ENCODE measurements around the gene ZBP1.

The ZBP1 gene

GRCh38 chr20:57571782-57572416 is 48.3 kb downstream of the ZBP1 start:
- TF ChIP-seq, protein P1, sequence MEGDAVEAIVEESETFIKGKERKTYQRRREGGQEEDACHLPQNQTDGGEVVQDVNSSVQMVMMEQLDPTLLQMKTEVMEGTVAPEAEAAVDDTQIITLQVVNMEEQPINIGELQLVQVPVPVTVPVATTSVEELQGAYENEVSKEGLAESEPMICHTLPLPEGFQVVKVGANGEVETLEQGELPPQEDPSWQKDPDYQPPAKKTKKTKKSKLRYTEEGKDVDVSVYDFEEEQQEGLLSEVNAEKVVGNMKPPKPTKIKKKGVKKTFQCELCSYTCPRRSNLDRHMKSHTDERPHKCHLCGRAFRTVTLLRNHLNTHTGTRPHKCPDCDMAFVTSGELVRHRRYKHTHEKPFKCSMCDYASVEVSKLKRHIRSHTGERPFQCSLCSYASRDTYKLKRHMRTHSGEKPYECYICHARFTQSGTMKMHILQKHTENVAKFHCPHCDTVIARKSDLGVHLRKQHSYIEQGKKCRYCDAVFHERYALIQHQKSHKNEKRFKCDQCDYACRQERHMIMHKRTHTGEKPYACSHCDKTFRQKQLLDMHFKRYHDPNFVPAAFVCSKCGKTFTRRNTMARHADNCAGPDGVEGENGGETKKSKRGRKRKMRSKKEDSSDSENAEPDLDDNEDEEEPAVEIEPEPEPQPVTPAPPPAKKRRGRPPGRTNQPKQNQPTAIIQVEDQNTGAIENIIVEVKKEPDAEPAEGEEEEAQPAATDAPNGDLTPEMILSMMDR (conservative IDR thresholded peaks at IDR 0.05; ENCODE audit: low read depth, low read length): no peak
- DNase-seq (ENCODE audit: low read depth): no peak
- H3K4me3 ChIP-seq (ENCODE audit: low read depth, low read length): no peak overlapping the region

DNA sequence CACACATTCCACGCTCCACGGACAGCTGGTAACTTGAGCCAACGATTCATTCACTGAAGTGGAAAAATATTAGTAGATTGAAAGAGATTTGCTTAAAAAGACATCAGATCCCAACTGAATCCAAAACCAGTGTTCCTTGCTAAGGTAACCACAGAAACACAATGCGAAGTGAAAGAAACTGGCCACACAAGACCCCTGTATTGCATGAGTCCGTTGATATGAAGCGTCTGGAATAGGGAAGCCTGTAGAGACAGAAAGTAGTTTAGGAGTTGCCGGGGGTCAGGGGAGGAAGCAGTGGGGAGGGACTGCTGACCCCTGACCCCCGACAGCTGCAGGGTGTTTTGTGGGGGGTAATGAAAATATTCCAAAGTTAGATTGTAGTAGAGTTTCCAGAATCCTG is 49.3 kb downstream of the ZBP1 start:
- no peak overlapping the region for H3K4me3 ChIP-seq (ENCODE audit: low read depth, low read length)
- TF ChIP-seq, protein P1 (conservative IDR thresholded peaks at IDR 0.05; ENCODE audit: low read depth, low read length): no peak

DNA sequence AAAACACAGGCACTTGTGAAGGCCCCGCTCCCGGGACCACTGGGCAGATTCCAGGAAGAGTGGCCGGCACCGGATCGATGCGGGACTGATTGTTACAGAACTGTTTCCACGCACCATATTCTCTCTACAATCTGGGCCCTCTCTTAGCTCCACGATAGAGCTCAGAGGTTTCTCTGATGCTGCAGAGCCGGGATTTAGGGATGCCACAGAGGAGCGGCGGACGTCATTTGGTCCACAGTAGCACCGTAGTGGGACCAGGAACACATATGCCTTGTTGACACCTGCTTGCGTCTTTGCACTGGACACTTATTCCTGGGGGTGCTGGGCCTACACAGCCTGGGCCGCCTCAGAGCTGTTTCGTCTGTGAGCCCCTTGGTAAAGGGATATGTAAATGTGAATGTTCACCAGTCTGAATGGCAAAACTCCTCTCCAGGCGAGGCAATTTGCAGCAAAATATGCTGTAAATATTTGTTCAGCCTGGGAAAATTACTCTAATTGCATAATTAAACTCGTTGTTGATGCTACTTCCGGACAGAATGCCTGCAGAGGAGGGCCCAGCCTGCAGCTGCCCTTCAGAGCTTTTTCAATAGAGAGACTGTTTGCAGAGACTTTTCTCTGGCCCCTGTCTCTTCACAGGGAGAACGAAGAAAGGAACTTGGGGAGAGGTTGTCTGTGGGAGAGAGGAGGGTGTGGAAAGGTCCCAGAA is 49.9 kb downstream of the ZBP1 start:
- no peak overlapping the region for H3K4me3 ChIP-seq (ENCODE audit: low read depth, low read length)
- no peak for DNase-seq (ENCODE audit: low read depth)
- TF ChIP-seq, protein P1 (conservative IDR thresholded peaks at IDR 0.05; ENCODE audit: low read depth, low read length): no peak

More for the DNA sequence above, 49.3 kb downstream of the ZBP1 start:
- no peak for DNase-seq (ENCODE audit: low read depth)

GRCh38 chr20:57568960-57569359 is 51.3 kb downstream of the ZBP1 start:
- TF ChIP-seq, protein P1 (conservative IDR thresholded peaks at IDR 0.05; ENCODE audit: low read depth, low read length): no peak
- H3K4me3 ChIP-seq (ENCODE audit: low read depth, low read length): no peak overlapping the region
- DNase-seq (ENCODE audit: low read depth): no peak

- H3K4me3 ChIP-seq (ENCODE audit: low read depth, low read length): no peak overlapping the region
- TF ChIP-seq, protein P1 (conservative IDR thresholded peaks at IDR 0.05; ENCODE audit: low read depth, low read length): no peak
- DNase-seq (ENCODE audit: low read depth): no peak
Observed at GRCh38 chr20:57568088-57568896, 51.9 kb downstream of the ZBP1 start.

- DNase-seq (ENCODE audit: low read depth): no peak
- H3K4me3 ChIP-seq (ENCODE audit: low read depth, low read length): no peak overlapping the region
- TF ChIP-seq, protein P1 (conservative IDR thresholded peaks at IDR 0.05; ENCODE audit: low read depth, low read length): no peak
Observed at GRCh38 chr20:57567471-57568079, 52.7 kb downstream of the ZBP1 start.
